Esophagus squamous epithelium (tissue), 5 donors: ENCODE data around the gene ERICH4. TPM values are rescaled to one million over a fixed set of nuclear protein-coding genes. Genes with fewer than 3 reads are reported as not detected.
A peak's percentile ranks its signal among the peaks of the same experiment; 100 is the strongest.

Source experiments
- DNase-seq: peaks from one replicate; lab custom pipeline; 2025; lab: John Stamatoyannopoulos, UW
- H3K27ac ChIP-seq, 4 donors: fragments of 200-600 bp; sonication (generic); one replicate each; pipeline ENCODE4 v1.5.1; 2016 to 2019; ENCODE audit warnings: mild to moderate bottlenecking in 1 of 4
- H3K27me3 ChIP-seq, 4 donors: fragments of 200-600 bp; sonication (generic); 1 replicate in 3 of 4; 2 replicates in 1 of 4; pipeline versions ENCODE4 v1.5.1 to v1.6.0; 2017 to 2021; ENCODE audit warnings: antibody characterized with exemption in 1 of 4
- H3K36me3 ChIP-seq, 3 donors: fragments of 200-600 bp; sonication (generic); one replicate each; pipeline ENCODE4 v1.5.1; 2016 to 2019
- H3K4me1 ChIP-seq, 3 donors: fragments of 200-600 bp; sonication (generic); one replicate each; pipeline ENCODE4 v1.5.1; 2017 to 2019
- H3K4me3 ChIP-seq, 4 donors: fragments of 200-600 bp; sonication (generic); 1 replicate in 3 of 4; 2 replicates in 1 of 4; pipeline ENCODE4 v1.5.1; 2016 to 2019; ENCODE audit warnings: mild to moderate bottlenecking in 2 of 4, moderate library complexity in 1 of 4
- H3K9me3 ChIP-seq, 3 donors: fragments of 200-600 bp; sonication (generic); one replicate each; pipeline ENCODE4 v1.5.1; 2016 to 2019
- POLR2A ChIP-seq, 4 donors: fragments of 450-650 bp; IDR thresholded peaks; one replicate each; pipeline ENCODE4 v1.6.1; 2017; ENCODE audit warnings: antibody characterized with exemption in 4 of 4, mild to moderate bottlenecking in 4 of 4, moderate library complexity in 3 of 4
- WGBS, 2 donors: methylation state at CpG; one replicate each; pipeline ENCODE4 v1.1.5; 2018; 5-methylcytosine and 5-hydroxymethylcytosine counted together
- intact Hi-C: fragments of 100-400 bp; cut with DNase I; formaldehyde crosslinking; loops from one replicate; pipeline ENCODE4 v1.15.0; 2022
- total RNA-seq, 4 donors: library from RNA; depleted of rRNA; stranded (reverse); fragments of >200 nt; gene quantifications; one replicate each; pipeline ENCODE4 v1.1.0, GENCODE V29; 2016
- TF ChIP-seq, protein P1 (sequence below), 6 experiments: fragments of 450-650 bp in 4 of 6; fragments of 200-600 bp in 2 of 6; sonication (generic) in 2 of 6; IDR thresholded peaks; one replicate each; pipeline ENCODE4 v1.5.1; 2016 to 2019; ENCODE audit warnings: antibody characterized with exemption in 6 of 6, mild to moderate bottlenecking in 4 of 6, moderate library complexity in 4 of 6
- donor health status: DM: yes; HTN: yes; CAD: no.

ERICH4 gene, protein sequence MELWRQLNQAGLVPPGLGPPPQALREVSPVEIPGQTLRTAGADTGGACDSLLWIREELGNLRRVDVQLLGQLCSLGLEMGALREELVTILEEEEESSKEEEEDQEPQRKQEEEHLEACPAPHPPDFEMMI
- total RNA-seq = not detected

DNA sequence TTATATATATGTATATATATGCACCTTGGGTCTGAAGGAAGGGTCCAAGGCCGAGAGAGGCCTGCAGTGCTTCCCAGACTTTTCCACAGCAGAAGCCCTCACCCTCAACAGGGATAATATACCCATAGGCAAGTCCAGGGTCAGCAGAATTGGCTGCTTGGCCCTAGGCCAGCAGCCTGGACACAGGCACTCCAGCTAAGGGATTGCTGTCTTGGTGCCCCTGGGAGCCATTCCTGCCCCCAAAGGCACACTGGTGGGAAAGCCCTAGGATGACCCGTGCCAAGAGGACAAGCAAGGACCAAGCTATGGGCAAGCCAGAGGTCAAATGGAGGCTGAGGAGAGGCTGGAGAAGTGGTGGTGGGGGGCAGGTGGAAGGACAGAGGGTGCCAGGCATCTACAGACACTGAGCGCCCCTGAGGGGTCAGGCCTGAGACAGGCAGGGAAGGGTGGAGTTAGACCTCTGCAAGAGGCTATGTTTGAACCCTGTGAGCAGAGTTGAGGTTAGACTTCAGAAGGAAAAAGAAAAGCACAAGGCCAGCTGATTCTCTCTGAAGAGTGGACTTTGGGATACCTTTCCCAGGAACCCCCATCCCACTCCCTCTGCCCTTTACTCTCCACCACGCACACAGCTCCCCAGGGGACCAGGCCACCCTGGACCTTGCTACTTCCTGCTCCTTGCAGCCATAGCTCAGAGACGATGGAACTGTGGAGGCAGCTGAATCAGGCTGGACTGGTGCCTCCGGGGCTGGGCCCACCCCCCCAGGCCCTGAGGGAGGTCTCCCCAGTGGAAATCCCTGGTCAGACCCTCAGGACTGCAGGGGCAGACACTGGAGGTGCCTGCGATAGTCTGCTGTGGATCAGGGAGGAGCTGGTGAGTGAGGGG lies at the start of gene ERICH4:
ERICH4 (plus strand) TSS at position 684 of the 883 bp plus-strand sequence; CDS start at position 698, 14 bp downstream.
- H3K36me3 ChIP-seq = peaks cover 0 to 5% (median 0%) of the 10 kb centered on the region in 3 donors
- no peak for DNase-seq
- intact Hi-C loops = loop anchor here (10.0 kb wide), 1 partner anchor 122 kb away; no protein-coding TSS in a partner anchor
- H3K27me3 ChIP-seq = peaks cover 0 to 42% (median 0%) of the 10 kb centered on the region in 4 donors
- H3K4me3 ChIP-seq = no peak within 1 kb of the TSS
- H3K4me1 ChIP-seq = peaks cover 5 to 31% (median 7%) of the 10 kb centered on the region in 3 donors
- no peak within 1 kb of the TSS for H3K27ac ChIP-seq
- H3K9me3 ChIP-seq = no peaks in the 10 kb centered on the region
- WGBS, 2 donors = 70 to 78% methylated on average over 2 to 6 of the region's 7 CpGs
- TF ChIP-seq, protein P1, sequence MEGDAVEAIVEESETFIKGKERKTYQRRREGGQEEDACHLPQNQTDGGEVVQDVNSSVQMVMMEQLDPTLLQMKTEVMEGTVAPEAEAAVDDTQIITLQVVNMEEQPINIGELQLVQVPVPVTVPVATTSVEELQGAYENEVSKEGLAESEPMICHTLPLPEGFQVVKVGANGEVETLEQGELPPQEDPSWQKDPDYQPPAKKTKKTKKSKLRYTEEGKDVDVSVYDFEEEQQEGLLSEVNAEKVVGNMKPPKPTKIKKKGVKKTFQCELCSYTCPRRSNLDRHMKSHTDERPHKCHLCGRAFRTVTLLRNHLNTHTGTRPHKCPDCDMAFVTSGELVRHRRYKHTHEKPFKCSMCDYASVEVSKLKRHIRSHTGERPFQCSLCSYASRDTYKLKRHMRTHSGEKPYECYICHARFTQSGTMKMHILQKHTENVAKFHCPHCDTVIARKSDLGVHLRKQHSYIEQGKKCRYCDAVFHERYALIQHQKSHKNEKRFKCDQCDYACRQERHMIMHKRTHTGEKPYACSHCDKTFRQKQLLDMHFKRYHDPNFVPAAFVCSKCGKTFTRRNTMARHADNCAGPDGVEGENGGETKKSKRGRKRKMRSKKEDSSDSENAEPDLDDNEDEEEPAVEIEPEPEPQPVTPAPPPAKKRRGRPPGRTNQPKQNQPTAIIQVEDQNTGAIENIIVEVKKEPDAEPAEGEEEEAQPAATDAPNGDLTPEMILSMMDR (IDR thresholded peaks at IDR 0.05) = no peak
- TF ChIP-seq POLR2A (IDR thresholded peaks at IDR 0.05) = no peak

DNA sequence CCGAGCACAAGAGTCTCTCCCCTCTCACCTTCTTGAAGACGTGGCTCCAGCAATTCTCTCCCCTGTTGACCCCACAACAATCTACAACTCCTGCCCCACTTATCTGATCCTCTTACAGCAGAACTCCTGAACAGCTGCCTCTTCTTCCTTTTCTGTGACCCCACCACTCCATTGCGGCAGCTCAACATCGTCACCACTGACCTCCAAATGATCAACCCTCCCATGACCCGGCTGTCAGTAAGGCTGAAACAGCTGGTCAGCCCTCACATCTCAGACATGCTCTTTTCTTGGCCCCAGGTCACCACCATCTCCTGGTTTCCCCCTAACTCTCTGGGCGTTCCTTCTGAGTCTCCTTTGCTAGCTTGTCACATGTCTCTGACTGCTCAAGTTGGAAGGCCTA lies 47.6 kb upstream of the ERICH4 start:
- Histone ChIP-seq H3K9me3 (no peaks in the 10 kb centered on the region), H3K4me3 (no peak overlapping the region), H3K27ac (no peak overlapping the region), H3K36me3 (peaks cover 6 to 39% (median 14%) of the 10 kb centered on the region in 3 donors), H3K27me3 (no peaks in the 10 kb centered on the region), H3K4me1 (peaks cover 18 to 44% (median 19%) of the 10 kb centered on the region in 3 donors)
- WGBS, 2 donors = 63 to 68% methylated on average over 6 of the region's 6 CpGs
- no peak for DNase-seq
- intact Hi-C loops = no loop called here
- TF ChIP-seq POLR2A (IDR thresholded peaks at IDR 0.05) = no peak
- TF ChIP-seq, protein P1 (IDR thresholded peaks at IDR 0.05) = no peak

DNA sequence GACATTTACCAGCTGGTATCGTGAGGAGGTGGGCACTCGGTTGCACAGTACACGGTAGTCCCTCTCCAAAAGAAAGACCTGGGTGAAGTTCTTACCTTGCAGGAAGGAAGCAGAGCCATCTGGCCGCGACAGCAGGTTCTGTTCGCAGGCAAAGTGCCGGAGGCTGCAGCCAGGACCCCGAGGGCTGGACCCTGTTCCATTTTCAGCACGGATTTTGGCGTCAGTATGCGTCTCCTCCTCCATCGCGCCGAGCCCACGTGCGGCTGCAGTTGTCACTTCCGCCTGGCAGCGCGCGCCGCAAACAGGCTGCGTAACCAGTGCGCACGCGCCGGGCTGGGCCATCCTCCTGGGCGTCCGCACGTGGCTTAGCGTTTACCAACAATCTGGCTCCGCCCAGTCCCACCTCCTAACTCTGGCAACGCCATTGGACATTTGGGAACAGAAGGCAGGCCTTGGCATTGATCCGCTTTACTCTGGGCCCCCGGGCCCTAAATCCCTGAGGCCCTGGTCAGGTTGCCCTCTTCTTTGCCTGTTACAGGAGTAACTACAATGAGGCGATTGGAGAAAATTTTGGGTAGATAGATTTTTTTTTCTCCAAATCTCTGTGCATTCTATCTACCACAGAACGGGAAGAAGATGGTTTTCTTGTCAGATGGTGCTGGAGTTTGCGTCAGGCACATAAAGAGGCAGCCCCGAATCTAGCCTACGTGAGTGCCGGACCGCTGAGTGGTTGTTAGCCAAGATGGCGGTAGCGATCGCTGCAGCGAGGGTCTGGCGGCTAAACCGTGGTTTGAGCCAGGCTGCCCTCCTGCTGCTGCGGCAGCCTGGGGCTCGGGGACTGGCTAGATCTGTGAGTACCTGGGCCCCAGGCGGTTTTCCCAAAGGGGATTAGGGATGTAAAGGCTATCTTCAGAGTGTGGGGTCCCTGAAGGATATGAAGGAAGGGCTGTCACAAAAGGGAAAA lies 45.6 kb upstream of the ERICH4 start, which contains the start of the genes BCKDHA and EXOSC5:
BCKDHA (plus strand) TSS at position 733 of the 964 bp plus-strand sequence; CDS start at position 743, 10 bp downstream.
EXOSC5 (minus strand) TSS at position 274 of the 964 bp plus-strand sequence; CDS start at position 243, 31 bp downstream.
- peak in 3 of 4 donors; percentile 49 to 70 (median 68) for TF ChIP-seq POLR2A (IDR thresholded peaks at IDR 0.05)
- TF ChIP-seq, protein P1 (IDR thresholded peaks at IDR 0.05) = peak in 2 of 6 experiments; percentile 9 to 26
- Histone ChIP-seq H3K4me3 (peak within 1 kb of the TSS; percentile 83 to 100 (median 86)), H3K9me3 (no peaks in the 10 kb centered on the region), H3K36me3 (peaks cover 0 to 39% (median 0%) of the 10 kb centered on the region in 3 donors), H3K4me1 (peaks cover 18 to 65% (median 23%) of the 10 kb centered on the region in 3 donors), H3K27me3 (no peaks in the 10 kb centered on the region), H3K27ac (peak within 1 kb of the TSS; percentile 89 to 100 (median 96))
- WGBS, 2 donors = 0% methylated on average over 17 to 26 of the region's 50 CpGs
- intact Hi-C loops = no loop called here
- DNase-seq = peak; percentile 94

DNA sequence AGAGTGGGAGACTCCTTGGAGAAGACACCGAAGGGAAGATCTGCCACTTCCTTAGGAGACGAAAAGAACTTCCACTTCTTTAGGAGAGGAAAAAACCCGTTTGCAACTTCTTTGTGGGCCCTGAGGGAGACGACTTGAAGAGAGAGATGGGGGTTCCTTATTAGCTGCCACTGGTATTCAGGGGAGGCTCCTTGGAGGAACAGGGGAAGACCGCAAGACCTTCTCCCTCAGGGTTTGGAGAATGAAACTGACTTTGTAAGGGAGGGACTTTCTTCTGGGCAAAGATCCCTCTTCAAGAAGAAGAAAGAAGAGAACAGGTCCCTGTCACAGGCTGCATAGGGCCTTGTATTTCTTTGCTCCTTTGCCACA lies 44.9 kb upstream of the ERICH4 start:
- Histone ChIP-seq H3K4me3 (peak overlapping the region; percentile 83 to 100 (median 86)), H3K9me3 (no peaks in the 10 kb centered on the region), H3K36me3 (peaks cover 0 to 37% (median 0%) of the 10 kb centered on the region in 3 donors), H3K27ac (peak overlapping the region; percentile 89 to 100 (median 96)), H3K27me3 (no peaks in the 10 kb centered on the region), H3K4me1 (peaks cover 18 to 71% (median 27%) of the 10 kb centered on the region in 3 donors)
- intact Hi-C loops = no loop called here
- TF ChIP-seq, protein P1 (IDR thresholded peaks at IDR 0.05) = no peak
- no peak for TF ChIP-seq POLR2A (IDR thresholded peaks at IDR 0.05)
- no peak for DNase-seq
- 0% methylated on average over 5 of the region's 5 CpGs for WGBS, 2 donors
